GM10248 (cell line): ENCODE results near the gene PAX7.

Experiments used
- CTCF ChIA-PET: fragments of 300-600 bp; sonication (Branson Sonifier 250); formaldehyde crosslinking; extraction: SDS; loops from one replicate; lab custom pipeline; 2021; ENCODE audit warnings: antibody characterized with exemption; lab: Yijun Ruan, JAX
- POLR2A ChIA-PET: fragments of 350-650 bp; sonication (Branson Sonifier 250); formaldehyde crosslinking; extraction: SDS; loops from one replicate; lab custom pipeline; 2020; ENCODE audit warnings: antibody characterized with exemption; lab: Yijun Ruan, JAX
- DNase-seq: peaks from one replicate; pipeline ENCODE4 v3.0.0; 2012; ENCODE audit errors: extremely low spot score
- CTCF ChIP-seq: IDR thresholded peaks from 2 replicates; pipeline ENCODE4 v1.5.1; 2012; ENCODE audit warnings: mild to moderate bottlenecking, low read depth; ENCODE audit errors: extremely low read depth, missing control alignments, control extremely low read depth

Gene PAX7

GRCh38 chr1:18657506-18658201 lies 27.0 kb downstream of the PAX7 start:
- DNase-seq, result no peak
- no peak for TF ChIP-seq CTCF
- ChIA-PET CTCF (no interaction called here), POLR2A (no interaction called here)

GRCh38 chr1:18658831-18659230 lies 28.2 kb downstream of the PAX7 start:
- no peak for TF ChIP-seq CTCF
- DNase-seq, result no peak
- CTCF ChIA-PET, result no interaction called here
- POLR2A ChIA-PET, result no interaction called here

GRCh38 chr1:18661404-18662285 lies 31.0 kb downstream of the PAX7 start:
- no peak for DNase-seq
- no peak for TF ChIP-seq CTCF
- POLR2A ChIA-PET, result no interaction called here
- CTCF ChIA-PET, result interaction anchor here (1.1 to 1.4 kb wide), 2 partner anchors 9 to 20 kb away, joined by 3 to 4 read pairs; no protein-coding TSS in a partner anchor

GRCh38 chr1:18662286-18662639 lies 31.6 kb downstream of the PAX7 start:
- no peak for TF ChIP-seq CTCF
- CTCF ChIA-PET, result interaction anchor here (1.1 to 1.4 kb wide), 2 partner anchors 9 to 20 kb away, joined by 3 to 4 read pairs; no protein-coding TSS in a partner anchor
- POLR2A ChIA-PET, result no interaction called here
- DNase-seq, result no peak

GRCh38 chr1:18666317-18666920 lies 35.8 kb downstream of the PAX7 start:
- no peak for TF ChIP-seq CTCF
- ChIA-PET CTCF (interaction anchor here (1.3 kb wide), 1 partner anchor 14 kb away, joined by 3 read pairs; no protein-coding TSS in a partner anchor), POLR2A (no interaction called here)
- DNase-seq, result no peak

- ChIA-PET CTCF (interaction anchor here (1.2 kb wide), 1 partner anchor 12 kb away, joined by 3 read pairs; no protein-coding TSS in a partner anchor), POLR2A (no interaction called here)
- DNase-seq, result no peak
- TF ChIP-seq CTCF, result no peak
Measured at GRCh38 chr1:18667333-18667732, 36.7 kb downstream of the PAX7 start.
